ENCODE data around the gene SAMD4A. TPM values are rescaled to one million over a fixed set of nuclear protein-coding genes. Genes with fewer than 3 reads are reported as not detected.

Gene SAMD4A
- total RNA-seq, 1 donor from 2014 or later = 252 TPM

DNA sequence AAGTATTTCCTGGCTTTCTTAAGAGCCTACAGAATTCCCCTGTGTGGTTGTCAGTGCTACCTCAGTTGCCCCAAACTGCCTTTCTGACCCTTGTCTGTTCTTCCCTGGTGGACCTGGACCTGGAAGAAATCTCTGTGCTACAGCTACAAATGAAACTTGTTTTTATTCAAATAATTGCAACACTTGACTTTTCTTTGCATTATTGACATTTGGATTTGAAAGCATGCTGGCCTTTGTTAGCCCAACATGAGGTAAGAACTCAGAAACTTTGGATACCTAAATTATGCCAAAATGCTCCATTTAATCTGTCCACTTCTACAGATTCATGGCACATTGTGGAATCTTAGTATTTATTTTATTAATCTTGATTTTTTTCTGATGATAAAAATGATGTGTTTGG lies 142.9 kb downstream of the SAMD4A start:
- intact Hi-C loops (cut with DNase I) = no loop called here
- no peak for DNase-seq (ENCODE audit: low spot score)

DNA sequence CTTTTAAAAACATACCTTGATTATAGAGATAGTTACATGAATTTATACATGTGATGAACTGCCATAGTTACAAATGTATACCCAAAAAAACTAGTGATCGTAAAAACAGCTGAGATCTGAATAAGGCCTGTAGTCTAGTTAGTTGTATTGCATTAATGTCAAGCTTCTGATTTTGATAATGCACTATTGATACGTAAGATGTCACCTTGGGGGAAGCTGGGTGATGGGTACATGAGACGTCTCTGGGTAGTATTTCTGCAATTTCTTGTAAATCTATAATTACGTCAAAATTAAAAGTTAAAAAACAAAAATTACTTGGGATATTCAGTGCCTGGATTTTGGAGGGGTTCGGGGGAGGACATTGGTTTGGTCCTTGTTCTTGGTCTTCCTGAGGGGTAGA lies 144.4 kb downstream of the SAMD4A start:
- no peak for DNase-seq (ENCODE audit: low spot score)
- intact Hi-C loops (cut with DNase I) = no loop called here

DNA sequence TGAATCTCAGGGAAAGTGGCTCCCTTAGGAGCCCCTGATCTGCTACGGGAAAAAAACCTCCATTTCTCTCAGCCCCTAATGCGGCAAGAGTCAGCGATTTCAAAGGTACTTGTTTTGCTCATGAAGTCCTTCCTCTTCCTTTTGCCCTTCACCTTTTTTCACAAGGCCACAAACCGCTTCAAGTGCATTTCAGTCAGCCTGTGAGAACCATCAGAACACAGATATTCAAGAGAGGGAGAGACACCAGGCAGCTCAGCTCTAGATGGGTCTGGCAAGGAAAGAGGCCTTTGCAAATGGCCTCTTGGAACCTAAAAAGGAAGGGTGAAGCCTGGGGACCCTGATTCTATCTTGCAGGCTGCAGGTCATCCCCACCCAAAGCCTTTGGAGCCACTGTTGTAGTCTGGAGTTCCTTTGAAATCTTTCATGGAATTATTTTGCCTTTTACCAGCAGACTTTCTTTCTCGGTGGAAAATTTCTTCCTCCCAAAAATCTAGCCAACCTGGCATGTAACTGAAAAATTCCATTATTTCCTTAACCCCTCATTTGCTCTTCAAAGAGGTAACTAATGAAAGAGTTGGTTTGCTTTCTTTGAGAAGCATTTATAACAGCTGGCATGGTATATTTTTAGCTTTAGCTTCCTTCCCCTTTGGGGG lies 145.0 kb downstream of the SAMD4A start:
- intact Hi-C loops (cut with DNase I) = no loop called here
- no peak for DNase-seq (ENCODE audit: low spot score)

DNA sequence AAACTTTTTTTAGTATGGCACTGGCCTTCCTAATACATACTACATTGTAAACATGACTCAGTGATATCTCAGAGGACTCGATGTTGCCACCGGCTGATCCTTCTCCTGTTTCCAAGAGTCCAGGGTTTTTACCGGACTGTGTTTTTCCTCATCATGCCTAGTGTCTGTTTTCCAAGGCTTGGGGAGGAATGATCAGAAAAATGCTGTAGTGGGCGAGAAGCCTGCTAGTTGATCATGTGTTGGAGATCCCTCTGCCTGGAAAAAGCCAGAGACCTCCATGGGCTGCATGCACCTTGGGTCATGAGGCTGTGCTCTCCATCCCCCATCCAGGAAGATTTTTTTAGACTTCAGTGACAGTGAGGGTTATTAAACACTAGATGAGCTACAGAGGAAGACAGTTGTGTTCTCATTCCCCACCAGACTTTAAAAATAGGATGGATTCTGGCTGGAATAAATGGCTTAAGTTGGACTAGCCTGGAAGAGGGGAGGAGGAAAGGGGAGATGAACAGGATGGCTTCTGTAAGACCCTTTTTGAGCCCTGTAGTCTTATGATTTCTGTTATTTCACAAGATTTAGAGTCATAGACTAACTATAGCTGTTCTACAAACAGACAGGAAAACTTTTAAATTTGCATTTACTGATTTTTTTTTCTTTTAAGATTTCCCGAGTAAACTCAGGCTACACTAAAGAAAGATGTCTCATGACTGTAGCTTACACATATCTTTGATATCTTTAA lies 145.7 kb downstream of the SAMD4A start:
- intact Hi-C loops (cut with DNase I) = no loop called here
- DNase-seq (ENCODE audit: low spot score) = no peak

DNA sequence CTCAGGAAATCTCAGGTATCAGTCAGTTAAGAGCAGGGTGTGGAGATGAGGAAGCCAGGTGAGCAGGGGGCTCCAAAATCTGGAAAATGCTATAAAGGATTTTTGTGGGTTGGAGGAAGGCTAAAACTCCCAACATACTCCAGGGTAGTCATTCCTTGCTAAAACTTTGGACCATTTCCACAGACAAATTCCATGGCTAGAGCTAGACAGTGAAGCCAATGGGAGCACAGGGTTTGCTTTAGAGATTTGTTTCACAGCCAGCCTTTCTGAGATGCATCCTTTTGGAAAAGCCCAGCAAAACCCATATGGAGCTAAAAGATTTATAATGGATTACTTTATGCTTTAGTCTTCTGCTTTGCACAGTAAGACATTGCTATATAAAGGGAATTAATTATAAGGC lies 146.5 kb downstream of the SAMD4A start:
- intact Hi-C loops (cut with DNase I) = no loop called here
- no peak for DNase-seq (ENCODE audit: low spot score)

DNA sequence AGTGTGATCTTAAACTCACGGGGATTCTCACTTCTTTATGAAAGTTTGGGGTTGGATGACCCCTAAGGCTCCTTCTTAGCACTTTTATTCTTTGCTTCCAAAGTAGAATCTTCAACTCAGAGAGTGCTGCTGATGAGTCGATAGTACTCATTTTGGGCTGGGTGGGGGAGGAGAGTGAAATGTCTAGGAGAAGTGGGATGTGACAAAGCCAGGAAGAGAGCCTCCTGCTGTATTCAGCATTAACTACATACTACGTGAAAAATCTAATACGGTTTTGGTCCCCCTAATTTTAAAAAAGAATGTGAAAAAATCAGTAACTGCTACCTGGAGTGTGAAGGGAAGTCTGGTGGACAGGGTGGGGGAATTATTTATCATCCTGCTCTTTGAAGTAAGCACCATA lies 148.3 kb downstream of the SAMD4A start:
- no peak for DNase-seq (ENCODE audit: low spot score)

DNA sequence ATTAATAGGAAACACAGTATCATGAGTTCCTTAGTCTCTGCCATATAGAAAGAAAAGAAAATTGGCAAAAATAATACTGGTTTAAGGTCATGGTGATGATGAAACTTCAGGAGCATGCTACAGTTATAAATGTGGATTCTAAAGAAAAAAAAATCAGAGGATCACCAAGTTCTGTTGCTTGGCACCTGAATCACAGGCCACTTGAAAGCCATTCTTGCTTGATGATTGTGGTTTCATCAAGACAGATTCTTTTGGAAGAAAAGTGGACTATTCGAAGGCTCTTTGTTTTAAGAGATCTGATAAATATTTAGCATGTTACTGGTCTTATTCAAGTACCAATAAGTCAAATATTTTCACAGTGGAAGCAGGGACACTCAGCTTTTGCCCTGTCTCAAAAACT lies 148.9 kb downstream of the SAMD4A start:
- intact Hi-C loops (cut with DNase I) = no loop called here

More for the DNA sequence above, 148.3 kb downstream of the SAMD4A start:
- intact Hi-C loops (cut with DNase I) = no loop called here

DNA sequence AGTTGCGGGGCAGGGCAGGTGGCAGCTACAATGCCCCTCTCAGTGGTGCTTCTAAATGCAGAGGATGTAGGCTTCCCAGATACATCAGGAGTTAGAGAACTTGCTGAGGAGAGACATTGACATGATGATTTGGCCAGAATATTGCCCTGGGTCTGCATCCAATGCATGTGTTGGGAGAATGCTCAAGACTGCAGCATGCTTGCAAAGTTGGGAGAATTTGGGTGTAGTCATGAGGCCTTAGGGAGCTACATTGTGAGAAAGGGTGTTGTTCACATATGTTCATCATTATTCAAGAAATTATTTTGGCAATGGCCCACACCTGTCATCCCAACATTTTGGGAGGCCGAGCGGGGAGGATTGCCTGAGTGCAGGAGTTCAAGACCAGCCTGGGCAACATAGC lies 149.9 kb downstream of the SAMD4A start:
- DNase-seq (ENCODE audit: low spot score) = no peak
- intact Hi-C loops (cut with DNase I) = no loop called here

More for the DNA sequence above, 148.9 kb downstream of the SAMD4A start:
- no peak for DNase-seq (ENCODE audit: low spot score)

DNA sequence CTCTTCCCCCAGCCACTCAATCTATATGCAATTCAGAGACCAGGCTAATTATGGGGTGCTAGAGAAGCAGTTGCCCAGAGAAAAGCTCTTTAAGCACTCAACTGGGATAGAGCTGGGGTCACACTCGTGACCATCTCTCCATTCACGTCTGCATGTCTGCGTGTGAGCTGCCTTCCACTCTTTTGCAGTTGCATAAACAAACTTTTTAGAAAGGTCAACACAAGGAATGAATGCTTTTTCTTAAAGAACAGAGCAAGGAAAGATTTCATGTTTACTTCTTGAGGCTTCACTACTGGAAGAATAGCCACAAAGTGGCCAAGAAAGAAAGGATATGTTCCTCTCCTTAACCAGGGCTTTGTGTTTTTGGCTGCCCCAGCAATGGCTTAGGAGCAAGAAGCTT lies 151.1 kb downstream of the SAMD4A start:
- intact Hi-C loops (cut with DNase I) = no loop called here
- no peak for DNase-seq (ENCODE audit: low spot score)

DNA sequence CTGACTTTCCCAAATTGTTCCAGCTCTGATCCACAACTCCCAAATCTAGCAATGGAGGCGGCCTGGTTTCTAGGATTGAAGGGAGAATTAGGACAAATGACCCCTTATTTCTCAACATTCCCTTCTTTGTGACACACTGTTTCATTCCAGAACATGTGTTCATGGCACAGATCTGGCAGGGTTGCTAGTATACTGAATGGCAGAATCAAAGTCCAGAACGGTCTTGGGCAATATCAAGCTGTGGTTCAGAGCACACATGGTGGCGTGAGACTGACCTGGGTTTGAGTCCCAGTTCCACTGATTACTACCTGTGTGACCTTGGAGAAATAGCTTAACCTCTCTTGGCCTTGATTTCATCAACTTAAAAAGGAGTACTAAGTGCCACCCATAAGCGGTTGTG lies 152.5 kb downstream of the SAMD4A start:
- intact Hi-C loops (cut with DNase I) = no loop called here
- no peak for DNase-seq (ENCODE audit: low spot score)

DNA sequence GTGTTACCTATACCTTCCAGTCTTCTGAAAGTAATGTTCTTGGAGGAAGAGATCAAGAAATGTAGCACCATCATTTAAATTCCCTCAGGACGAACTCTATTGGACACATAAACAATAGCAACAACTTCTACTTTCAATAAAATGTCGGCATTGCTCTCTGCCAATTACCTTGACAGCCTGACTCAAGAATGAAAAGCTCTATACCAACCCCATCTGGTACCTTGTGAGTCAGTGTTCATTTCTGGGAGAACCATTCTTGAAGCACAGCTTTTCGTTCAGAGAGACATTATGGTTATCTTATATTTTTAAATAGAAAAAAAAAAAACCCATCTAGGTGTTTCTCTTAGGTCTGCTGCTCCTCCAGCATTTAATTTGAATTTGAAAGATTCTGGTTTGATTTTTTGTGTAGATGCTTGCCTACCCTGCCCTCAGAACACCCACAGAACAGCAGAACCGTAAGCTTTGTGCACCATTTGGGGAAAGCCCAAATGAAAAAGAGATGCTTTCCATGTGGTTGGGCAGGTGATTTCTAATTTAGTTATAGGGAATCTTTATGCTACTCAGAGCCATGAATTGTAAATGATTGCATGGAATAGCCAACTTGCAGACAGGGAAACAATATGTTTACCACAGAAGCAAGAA lies 156.0 kb downstream of the SAMD4A start:
- intact Hi-C loops (cut with DNase I) = no loop called here
- DNase-seq (ENCODE audit: low spot score) = no peak

DNA sequence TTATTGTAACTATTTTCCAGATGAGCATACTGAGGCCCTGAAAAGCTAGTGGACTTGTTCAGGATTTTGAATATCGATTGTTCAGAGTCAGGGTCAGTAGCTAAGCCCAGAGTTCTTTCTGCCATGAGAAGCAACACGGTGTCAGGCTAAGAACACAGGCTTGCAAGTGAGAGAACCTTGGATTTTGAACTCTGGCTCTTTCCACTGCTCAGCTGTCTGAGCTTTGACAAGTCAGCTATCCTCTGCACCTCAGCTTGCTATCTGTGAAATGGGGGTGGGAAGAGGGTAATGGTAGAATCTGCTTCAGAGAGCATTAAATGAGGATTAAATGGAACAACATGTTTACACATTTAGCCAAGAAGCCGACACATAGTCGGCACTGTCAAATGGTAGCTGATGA lies 157.2 kb downstream of the SAMD4A start:
- intact Hi-C loops (cut with DNase I) = no loop called here
- DNase-seq (ENCODE audit: low spot score) = no peak

DNA sequence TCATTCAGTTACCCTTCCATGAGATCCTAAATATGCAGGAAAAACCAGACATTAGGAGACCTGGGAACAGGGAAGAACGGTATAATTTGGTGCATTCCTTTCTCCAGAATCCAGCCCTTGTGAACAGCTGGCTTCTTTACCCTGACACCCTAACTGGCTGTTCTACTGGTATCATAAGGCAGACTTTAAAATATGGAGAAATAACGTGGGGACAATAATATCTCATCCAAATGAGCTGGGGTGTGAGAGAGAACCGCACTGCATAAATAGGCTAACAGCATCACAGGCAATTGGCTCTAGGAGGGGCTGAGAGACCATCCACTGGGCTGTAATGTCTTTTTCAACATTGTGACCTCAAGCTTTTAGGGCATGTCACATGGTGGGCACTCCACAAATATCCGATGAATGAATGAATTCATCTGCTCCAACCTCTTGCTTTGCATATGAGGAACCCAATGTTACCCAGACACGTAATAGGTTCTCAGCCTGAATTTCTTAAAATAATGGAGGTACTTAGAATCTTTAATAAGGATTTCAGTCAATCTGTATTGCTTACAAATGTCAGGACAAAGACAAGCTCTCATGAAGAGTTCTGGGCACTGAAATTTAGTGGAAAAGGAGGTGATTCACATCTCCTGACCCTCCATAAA lies 157.9 kb downstream of the SAMD4A start:
- DNase-seq (ENCODE audit: low spot score) = no peak
- intact Hi-C loops (cut with DNase I) = no loop called here

DNA sequence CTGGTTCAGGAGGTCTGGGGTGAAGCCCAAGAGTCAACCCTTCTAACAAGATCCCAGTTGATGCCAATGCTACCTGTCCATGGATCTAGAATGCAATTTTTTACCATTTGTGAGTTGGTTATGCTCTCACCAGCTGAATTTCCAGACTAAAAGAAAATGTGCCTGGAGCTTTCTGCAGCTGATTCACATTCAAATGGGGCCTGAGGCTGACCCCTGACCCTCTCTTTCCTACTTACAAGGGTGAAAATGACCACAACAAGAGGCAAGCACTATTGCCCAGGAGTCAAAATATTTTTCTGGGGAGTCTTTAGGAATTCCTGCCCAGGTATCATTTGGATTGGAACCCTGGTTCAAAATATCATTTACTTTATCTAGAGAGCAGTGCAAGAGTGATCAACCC lies 159.1 kb downstream of the SAMD4A start:
- intact Hi-C loops (cut with DNase I) = no loop called here
- DNase-seq (ENCODE audit: low spot score) = no peak

DNA sequence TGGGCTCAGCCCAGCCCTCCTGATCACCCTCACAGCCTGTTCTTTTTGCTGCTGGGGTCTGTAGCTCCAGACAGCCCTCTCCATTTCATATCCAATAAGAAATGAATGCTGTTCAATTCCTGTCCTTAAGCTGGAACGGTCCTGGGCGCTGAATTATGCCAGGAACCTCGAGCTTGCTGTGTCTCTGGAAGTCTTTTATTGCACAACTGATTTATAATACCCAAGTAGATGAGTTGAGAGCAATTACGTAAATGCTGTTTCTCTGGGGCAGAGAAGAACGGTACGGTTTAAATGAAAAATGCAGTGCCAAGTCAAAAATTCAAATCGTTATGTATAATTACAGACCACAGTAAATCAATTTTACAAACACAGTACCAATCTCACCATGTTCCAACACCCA lies 161.0 kb downstream of the SAMD4A start:
- intact Hi-C loops (cut with DNase I) = no loop called here
- DNase-seq (ENCODE audit: low spot score) = no peak

DNA sequence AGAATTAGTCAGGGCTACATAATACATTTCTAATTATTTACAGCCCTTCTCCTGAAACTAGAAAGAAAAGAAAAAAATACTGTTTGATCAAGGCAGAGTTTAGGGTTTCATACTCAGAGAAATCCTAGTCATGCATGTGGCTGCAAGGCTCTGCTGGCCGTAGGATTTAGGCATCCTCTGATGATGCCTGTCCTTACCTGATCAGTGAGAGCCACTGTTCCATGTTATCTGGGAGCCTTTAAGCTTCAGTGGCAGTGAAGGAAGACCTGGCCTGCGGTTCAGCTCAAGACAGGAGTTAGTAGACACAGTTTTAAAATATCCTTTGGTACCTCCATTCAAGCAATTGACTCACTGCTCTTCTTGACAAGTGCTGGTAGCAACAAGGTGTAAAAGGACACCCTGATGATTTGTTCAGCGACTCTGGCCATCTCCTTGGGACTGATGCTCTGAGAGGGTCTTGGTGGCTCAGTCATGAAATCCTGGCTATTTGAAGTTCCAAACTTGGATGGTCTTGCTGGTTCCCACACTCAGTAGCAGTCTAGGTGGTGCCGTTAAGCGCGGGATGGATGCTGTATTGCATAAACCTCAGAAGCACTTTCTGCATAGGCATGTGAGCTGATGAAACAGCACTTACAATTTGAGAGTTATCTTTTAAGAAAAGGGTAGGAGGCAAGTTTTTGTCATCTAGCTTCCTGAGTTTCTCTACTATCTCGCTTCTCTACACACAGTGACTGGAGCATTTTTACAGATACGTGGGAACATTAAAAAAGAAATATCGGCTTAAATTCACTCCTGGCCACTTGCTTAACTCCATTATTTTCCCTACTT lies 162.0 kb downstream of the SAMD4A start:
- intact Hi-C loops (cut with DNase I) = no loop called here
- no peak for DNase-seq (ENCODE audit: low spot score)

DNA sequence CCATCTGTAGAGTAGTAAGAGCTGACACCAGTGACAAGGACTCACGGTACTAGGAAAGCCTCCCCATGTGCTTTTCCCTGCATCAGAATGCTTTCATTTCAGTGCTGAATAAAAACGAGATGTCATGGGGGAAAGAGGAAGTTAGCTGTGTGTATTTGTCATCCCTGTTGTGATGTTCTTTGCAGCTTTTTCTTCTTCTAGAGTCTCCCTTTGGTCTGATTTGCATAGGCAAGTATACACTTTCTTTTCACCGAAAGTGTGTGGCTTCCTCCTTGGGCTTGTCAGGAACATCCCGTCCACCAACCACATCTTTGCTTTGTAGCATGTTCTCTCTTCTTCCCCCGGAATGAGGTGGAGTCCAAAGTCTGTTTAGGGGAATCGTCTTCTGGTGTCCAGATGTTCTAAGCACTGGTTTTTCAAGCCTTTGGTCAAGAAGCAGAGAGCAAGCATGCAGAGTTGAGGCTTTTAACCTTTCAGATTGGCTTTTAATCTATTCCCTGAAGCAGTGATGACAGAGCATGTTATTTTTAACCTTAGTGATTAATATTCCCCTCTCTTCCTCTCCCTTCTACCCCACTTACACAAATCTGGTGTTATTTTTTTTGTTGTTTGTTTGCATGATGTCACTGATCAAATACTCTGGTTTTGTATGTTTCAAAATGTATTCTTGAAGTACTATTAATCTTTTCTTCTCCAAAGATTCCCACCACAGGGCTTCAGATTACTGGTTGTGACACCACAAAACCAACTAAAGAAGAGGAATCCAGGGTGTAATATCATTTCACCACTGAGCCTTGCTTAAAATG lies 163.4 kb downstream of the SAMD4A start:
- intact Hi-C loops (cut with DNase I) = no loop called here
- DNase-seq (ENCODE audit: low spot score) = no peak

DNA sequence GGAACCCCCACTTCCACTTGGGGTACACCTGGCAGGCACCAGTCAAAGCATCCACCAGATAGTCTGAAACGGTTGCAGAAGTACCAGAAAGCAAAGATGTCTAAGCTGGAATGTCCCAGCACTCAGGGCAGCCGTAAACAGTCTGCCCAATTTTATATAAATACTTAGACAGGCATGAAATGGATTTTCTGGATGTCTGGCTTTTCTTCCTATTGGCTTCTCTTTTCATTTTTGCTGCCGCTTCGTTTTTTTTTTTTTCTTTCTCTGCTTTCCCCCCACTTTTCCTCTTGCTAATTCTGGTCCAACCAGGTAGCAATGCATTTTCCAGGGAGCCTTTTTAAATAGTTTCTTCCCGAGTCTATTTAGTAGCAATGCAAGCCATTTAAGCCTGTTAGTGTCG lies 168.0 kb downstream of the SAMD4A start:
- DNase-seq (ENCODE audit: low spot score) = no peak
- intact Hi-C loops (cut with DNase I) = no loop called here

DNA sequence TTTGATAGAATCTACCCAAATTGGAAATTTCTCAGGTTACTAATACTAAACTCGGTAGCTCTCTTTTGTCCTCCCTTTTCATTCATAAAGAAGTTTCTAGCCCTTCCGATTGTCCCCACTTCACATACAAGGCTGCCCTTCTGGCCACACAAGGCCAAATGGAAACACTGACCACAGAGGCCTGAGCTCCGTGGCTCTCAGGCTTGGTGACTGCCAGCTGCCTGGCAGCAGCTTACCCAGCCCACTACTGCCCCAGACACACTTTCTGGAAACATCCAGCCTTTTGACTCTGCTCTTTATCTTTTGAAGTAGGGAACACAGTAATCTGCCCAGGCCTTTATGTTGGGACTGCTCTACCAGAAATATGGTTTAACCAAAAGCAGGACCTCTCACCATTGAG lies 168.5 kb downstream of the SAMD4A start:
- intact Hi-C loops (cut with DNase I) = no loop called here
- no peak for DNase-seq (ENCODE audit: low spot score)

Data from cardiac septum (tissue), 1 donor.